ENCODE data around the gene ABCA1.
"Not testable (repeated sequence)": the region's sequence is repeated elsewhere in the genome, so short reads cannot be mapped to it uniquely, and the experiment has no call there.

ABCA1 gene

DNA sequence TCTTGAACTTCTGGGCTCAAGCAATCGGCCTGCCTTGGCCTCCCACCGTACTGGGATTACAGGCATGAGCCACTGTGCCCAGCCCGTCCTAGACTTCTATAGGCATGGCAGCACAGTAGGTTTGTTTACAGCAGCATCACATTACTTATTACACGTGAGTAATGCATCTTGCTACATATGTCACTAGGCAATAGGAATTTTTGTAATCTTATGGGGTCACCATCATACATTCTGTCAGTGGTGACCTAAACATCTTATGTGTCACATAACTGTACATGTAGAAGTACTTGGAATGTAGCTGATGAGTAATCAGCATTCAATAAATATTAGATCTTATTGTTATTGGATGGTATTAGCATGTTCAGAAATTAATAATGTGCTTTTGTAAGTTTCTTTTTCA, 22.9 kb upstream of the ABCA1 start:
- DNase-seq (ENCODE audit: low read depth in 2 of 2): no peak

DNA sequence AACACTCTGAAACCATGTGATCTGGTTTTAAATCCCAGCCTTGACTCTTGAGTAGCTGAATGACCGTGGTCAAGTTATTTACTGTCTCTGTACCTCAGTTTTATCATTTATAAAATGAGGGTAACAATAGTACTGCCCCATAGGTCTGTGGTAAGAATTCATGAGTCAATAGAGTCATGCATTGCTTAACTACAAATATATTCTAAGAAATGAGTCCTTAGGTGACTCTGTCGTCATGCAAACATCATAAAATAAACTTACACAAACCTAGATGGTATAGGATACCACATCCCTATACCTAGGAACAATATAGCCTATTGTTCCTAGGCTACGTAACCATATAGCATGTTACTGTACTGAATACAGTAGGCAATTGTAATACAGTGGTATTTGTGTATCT, 20.3 kb upstream of the ABCA1 start:
- no peak for DNase-seq (ENCODE audit: low read depth in 2 of 2)

- no peak for DNase-seq (ENCODE audit: low read depth in 2 of 2)
These were observed 16.9 kb upstream of the ABCA1 start for GRCh38 chr9:104944871-104945270.

- no peak for DNase-seq (ENCODE audit: low read depth in 2 of 2)
These were observed 16.4 kb upstream of the ABCA1 start for GRCh38 chr9:104944356-104944755.

DNA sequence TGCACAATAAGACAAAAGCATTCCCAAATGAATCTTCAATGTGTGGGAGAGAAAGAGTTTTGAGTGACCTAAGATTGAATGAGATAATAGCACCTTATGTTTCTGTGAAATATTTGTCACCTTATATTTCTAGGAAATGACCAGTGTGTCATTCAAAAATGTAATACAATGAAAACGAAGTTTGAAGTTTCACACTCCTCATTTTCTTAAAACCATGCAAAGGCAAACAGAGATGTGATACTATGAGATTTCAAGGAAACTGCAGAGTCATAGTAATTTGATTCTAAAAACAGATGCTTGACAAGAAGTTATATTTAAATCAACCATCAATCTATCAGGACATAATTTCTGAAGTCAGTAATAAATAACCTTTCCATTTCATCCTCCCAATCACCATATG, 13.6 kb upstream of the ABCA1 start:
- no peak for DNase-seq (ENCODE audit: low read depth in 2 of 2)

DNA sequence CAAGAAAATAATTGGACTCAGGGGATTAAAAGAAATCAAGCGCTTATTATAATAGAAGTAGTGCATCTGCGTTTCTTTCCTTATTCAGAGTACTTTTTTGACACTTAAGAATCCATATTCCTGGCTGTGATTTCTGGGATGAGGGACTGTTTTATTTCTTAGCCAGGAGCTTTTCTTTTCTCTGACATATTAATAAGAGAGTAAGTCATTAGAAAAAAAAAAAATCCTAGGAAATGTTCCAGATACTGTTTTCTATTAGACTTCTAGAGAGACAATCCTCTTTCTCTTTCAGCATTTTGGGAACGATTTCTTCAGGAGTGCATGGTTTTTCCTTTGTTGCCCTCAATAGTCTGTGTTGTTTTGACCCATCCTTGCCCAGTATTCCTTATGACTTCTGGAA, 8.3 kb upstream of the ABCA1 start:
- DNase-seq (ENCODE audit: low read depth in 2 of 2): no peak

DNA sequence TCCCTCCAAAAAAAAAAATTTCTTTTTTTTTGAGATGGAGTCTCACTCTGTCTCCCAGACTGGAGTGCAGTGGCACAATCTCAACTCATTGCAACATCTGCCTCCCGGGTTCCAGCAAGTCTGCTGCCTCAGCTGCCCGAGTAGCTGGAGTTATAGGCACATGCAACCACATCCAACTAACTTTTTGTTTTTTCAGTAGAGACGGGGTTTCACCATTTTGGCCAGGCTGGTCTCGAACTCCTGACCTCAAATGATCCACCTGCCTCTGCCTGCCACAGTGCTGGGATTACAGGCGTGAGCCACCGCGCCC, 7.5 kb upstream of the ABCA1 start:
- not testable (repeated sequence) for DNase-seq (ENCODE audit: low read depth in 2 of 2)

DNA sequence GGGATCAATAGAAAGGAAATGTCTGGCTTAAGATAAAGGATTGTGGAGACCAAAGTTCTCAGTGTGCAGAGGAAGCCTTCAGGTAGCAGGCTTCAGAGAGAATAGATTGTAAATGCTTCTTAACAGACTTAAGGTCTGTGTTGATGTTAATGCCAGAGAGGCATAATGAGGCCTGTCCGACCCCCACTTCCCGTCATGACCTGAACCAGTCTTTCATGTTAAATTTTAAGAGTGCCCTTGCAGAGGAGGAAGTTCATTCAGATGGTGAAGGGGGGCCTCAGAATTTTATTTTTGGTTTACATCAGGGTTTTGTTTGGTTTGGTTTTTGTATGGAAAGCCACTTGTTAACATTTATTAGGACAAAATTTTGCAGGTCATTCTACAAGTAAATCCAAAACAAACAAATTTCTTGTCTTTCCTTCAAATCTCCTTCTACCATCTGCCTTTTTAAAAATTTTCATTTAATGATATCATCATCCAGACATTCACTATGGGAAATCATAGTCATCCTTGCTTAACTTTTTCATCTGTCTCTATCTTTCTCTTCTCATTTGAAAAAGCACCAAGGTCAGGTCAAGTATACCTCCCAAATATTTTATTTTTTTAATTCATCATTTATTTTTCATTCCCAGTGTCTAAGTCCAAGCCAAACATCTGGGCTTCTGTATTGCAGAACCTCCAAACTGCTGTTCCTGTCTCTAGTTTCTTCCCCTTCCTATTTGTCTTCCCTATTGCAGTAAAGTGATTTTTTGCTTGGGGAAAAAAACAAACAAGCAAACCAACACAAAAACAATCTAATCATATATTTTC, 6.9 kb upstream of the ABCA1 start:
- DNase-seq (ENCODE audit: low read depth in 2 of 2): no peak

GRCh38 chr9:104933091-104933490, 5.1 kb upstream of the ABCA1 start:
- not testable (repeated sequence) for DNase-seq (ENCODE audit: low read depth in 2 of 2)

DNA sequence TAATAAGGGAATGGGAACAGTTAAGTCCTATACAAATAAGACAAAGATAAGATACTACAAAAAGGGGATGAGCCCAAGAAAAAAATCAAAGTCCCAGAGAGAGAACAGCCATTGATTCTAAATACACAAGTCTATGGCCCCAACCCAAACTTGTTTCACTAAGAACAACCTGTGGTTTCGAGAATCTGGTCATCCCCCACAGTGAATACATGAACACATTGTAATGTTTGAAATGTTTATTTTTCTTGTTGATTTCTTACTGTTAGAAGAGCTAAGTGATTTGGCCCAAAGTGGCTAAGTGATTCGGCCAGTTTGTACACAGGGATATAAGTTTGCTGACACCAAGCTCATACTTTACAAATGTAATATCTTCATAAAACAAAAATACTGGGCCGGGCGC, 3.3 kb upstream of the ABCA1 start:
- no peak for DNase-seq (ENCODE audit: low read depth in 2 of 2)

- no peak for DNase-seq (ENCODE audit: low read depth in 2 of 2)
These were observed 591 bp downstream of the ABCA1 start for GRCh38 chr9:104927216-104927911.

DNA sequence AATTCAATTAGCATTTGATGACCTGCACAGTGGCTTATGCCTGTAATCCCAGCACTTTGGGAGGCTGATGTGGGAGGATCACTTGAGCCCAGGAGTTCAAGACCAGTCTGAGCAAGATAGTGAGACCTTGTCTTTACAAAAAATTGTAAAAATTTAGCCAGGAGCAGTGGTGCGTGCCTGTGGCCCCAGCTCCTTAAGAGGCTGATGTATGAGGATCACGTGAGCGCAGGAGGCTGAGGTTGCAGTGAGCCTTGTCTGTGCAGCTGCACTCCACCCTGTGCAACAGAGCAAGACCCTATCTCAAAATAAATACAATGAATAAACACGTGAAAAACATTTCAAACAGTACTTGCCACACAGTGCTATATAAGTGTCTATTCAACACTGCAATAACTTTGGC, 4.2 kb downstream of the ABCA1 start:
- no peak for DNase-seq (ENCODE audit: low read depth in 2 of 2)

- DNase-seq (ENCODE audit: low read depth in 2 of 2): peak; percentile 72 to 79
These were observed 4.7 kb downstream of the ABCA1 start for GRCh38 chr9:104923289-104923688.

DNA sequence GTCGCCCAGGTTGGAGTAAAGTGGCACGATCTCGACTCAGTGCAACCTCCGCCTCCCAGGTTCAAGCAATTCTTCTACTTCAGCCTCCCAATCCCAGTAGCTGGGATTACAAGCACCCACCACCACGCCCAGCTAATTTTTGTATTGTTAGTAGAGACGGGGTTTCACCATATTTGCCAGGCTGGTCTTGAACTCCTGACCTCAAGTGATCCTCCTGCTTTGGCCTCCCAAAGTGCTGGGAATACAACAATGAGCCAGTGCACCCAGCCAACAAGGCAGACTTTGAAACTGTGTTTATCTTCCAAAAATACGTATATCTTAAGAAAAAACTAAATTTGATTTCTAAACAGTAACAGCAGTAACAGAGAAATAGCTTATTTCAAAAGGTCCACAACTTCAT, 5.2 kb downstream of the ABCA1 start:
- not testable (repeated sequence) for DNase-seq (ENCODE audit: low read depth in 2 of 2)

DNA sequence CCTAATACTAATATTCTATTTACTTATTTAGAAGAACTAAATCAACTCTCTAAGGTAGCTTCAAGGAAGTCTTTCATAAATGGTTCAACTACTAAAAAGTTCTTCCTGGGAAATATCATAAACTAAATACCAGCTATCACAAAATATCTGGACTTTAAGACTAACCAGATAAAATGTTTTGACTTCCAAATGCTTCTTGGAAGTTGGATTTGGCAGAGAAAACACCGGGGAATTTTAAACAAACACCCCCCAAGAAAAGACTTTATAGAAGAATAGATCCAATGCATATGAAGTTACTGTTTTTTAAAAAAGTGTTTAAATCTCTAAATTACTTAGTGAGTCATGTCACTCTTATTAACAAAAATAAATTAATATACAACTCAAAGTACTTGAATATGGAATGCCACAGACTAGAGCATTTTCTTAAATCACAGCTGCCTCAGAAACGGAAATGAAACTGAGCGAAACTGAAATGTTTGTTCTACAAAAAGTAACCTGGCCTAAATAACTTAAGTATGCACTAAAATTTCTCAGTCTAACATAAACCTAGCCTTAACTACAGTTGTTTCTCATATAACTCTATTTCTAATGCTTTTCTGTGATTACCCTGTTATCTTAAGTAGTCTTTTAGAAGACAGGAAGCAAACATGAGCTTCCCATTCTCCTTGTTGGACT, 6.8 kb downstream of the ABCA1 start:
- DNase-seq (ENCODE audit: low read depth in 2 of 2): no peak

GRCh38 chr9:104915753-104916152, 12.2 kb downstream of the ABCA1 start:
- DNase-seq (ENCODE audit: low read depth in 2 of 2): no peak

DNA sequence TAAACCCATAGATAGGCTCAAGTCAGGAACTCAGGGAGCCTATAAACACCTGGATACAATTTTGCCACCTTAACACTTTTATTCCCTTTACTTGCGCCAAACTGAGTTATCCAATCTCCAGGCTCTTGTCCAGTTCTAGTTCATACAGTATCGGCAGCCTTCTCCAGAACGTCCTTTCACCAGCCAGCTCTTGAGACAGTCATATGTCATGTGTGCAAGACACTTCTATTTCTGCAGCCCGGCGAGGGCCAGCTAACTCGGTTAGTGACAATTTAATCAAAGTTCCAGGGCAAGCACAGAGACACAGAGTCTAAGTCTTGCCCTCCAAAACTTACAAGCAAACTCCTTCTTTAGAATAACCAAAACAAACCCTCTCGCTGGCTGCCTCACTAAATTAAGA, 12.9 kb downstream of the ABCA1 start:
- no peak for DNase-seq (ENCODE audit: low read depth in 2 of 2)

DNA sequence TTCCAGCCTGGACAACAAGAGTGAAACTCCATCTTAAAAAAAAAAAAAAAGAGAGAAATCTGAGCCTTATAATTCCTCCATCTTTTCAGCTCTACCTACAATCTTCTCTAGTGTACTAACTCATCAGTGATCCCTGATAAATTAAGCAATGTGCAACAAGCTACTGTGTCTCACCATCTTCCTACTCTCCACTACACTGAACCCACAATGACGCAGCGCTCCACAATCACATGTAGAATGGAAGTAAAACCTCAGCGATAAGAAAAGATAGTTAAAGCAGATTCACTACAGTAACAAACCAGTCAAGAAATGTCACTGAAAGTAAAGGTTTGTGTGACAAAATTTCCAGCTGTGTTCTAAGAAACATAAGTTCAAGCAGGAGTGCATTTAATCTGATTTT, 13.5 kb downstream of the ABCA1 start:
- DNase-seq (ENCODE audit: low read depth in 2 of 2): no peak

- DNase-seq (ENCODE audit: low read depth in 2 of 2): no peak
These were observed 15.3 kb downstream of the ABCA1 start for GRCh38 chr9:104912606-104913005.

- DNase-seq (ENCODE audit: low read depth in 2 of 2): no peak
These were observed 16.8 kb downstream of the ABCA1 start for GRCh38 chr9:104911032-104911607.

- DNase-seq (ENCODE audit: low read depth in 2 of 2): peak; percentile 47 to 58
These were observed 20.5 kb downstream of the ABCA1 start for GRCh38 chr9:104907278-104907951.

All from fibroblast of skin of left quadriceps (primary cell).